Keratinocyte (primary cell): Measurements from ENCODE around the gene SIGLEC5. TPM values are rescaled to one million over a fixed set of nuclear protein-coding genes. Genes with fewer than 3 reads are reported as not detected.

Experiments used
- DNase-seq: peaks from one replicate; pipeline ENCODE4 v3.0.0-alpha.2; 2011; ENCODE audit warnings: low read depth, missing footprints, low spot score
- FAIRE-seq: peaks from 2 replicates; lab custom pipeline; 2011; peaks lifted over from hg19 to GRCh38; lab: Jason Lieb, UNC
- H2AFZ ChIP-seq: 2 replicates; pipeline ENCODE4 v1.6.0; 2012; ENCODE audit warnings: low read length, control low read depth, inconsistent platforms; ENCODE audit not compliant: control insufficient read depth
- H3K27ac ChIP-seq: 2 replicates; pipeline ENCODE4 v1.5.1; 2011; ENCODE audit warnings: low read length; ENCODE audit not compliant: control insufficient read depth, insufficient read depth
- H3K27me3 ChIP-seq: 3 replicates; pipeline ENCODE4 v1.6.0; 2011; ENCODE audit warnings: low read length; ENCODE audit not compliant: control insufficient read depth, insufficient read depth; ENCODE audit errors: extremely low read depth
- H3K36me3 ChIP-seq, 2 experiments: 2 replicates in 1 of 2; 3 replicates in 1 of 2; pipeline ENCODE4 v1.5.1; 2011; ENCODE audit warnings: low read length in 2 of 2, mild to moderate bottlenecking in 1 of 2; ENCODE audit not compliant: control insufficient read depth in 2 of 2, insufficient read depth in 2 of 2; ENCODE audit errors: extremely low read depth in 1 of 2
- H3K4me1 ChIP-seq: 3 replicates; pipeline ENCODE4 v1.5.1; 2011; ENCODE audit warnings: low read length; ENCODE audit not compliant: control insufficient read depth, insufficient read depth; ENCODE audit errors: extremely low read depth
- H3K4me2 ChIP-seq: 3 replicates; pipeline ENCODE4 v1.6.0; 2011; ENCODE audit warnings: low read depth, low read length; ENCODE audit not compliant: control insufficient read depth, insufficient read depth; ENCODE audit errors: extremely low read depth
- H3K4me3 ChIP-seq, 3 experiments: fragments of 200-600 bp in 1 of 3; sonication (generic) in 1 of 3; 2 replicates in 2 of 3; 3 replicates in 1 of 3; pipeline ENCODE4 v1.5.1; 2011 to 2016; ENCODE audit warnings: low read length in 3 of 3, mild to moderate bottlenecking in 3 of 3, control low read depth in 2 of 3, inconsistent platforms in 1 of 3, low read depth in 1 of 3, mixed read lengths in 1 of 3, mixed run types in 1 of 3, moderate library complexity in 1 of 3; ENCODE audit not compliant: control insufficient read depth in 2 of 3, insufficient read depth in 2 of 3; ENCODE audit errors: extremely low read depth in 1 of 3
- H3K79me2 ChIP-seq: 2 replicates; pipeline ENCODE4 v1.6.0; 2012; ENCODE audit warnings: low read length; ENCODE audit not compliant: control insufficient read depth, insufficient read depth
- H3K9ac ChIP-seq: 3 replicates; pipeline ENCODE4 v1.6.0; 2011; ENCODE audit warnings: low read length; ENCODE audit not compliant: control insufficient read depth, insufficient read depth; ENCODE audit errors: extremely low read depth
- H3K9me1 ChIP-seq: 3 replicates; pipeline ENCODE4 v1.6.0; 2011; ENCODE audit warnings: low read length; ENCODE audit not compliant: control insufficient read depth, insufficient read depth; ENCODE audit errors: extremely low read depth
- H3K9me3 ChIP-seq: 2 replicates; pipeline ENCODE4 v1.5.1; 2012; ENCODE audit warnings: low read depth, low read length; ENCODE audit not compliant: control insufficient read depth
- H4K20me1 ChIP-seq: 3 replicates; pipeline ENCODE4 v1.6.0; 2011; ENCODE audit warnings: low read length; ENCODE audit not compliant: control insufficient read depth, insufficient read depth; ENCODE audit errors: extremely low read depth
- CTCF ChIP-seq, 3 experiments: IDR thresholded peaks in 1 of 3; conservative IDR thresholded peaks in 1 of 3; optimal IDR thresholded peaks in 1 of 3; 2 replicates in 2 of 3; 3 replicates in 1 of 3; pipeline versions ENCODE3 to v1.5.1; 2011; ENCODE audit warnings: low read length in 3 of 3, mild to moderate bottlenecking in 3 of 3, moderate library complexity in 2 of 3, control low read depth in 1 of 3, inconsistent platforms in 1 of 3; ENCODE audit not compliant: insufficient read depth in 2 of 3; ENCODE audit errors: extremely low read depth in 1 of 3
- EZH2 ChIP-seq: IDR thresholded peaks from one replicate; pipeline ENCODE4 v1.6.1; 2012; ENCODE audit warnings: inconsistent platforms, mild to moderate bottlenecking, low read length, moderate library complexity
- dilution Hi-C: fragments of 300-500 bp; cut with MboI; formaldehyde crosslinking; loops from one replicate; pipeline ENCODE4 v1.7.0; 2020; ENCODE audit warnings: low sequenced_read_pairs; ENCODE audit not compliant: extremely low pct_ligation_motif_present
- polyA plus RNA-seq, 5 experiments: library from polyadenylated mRNA; depleted of rRNA in 3 of 5; stranded (reverse) in 3 of 5; stranded (forward) in 1 of 5; unstranded in 1 of 5; fragments of >200 nt; gene quantifications; 1 replicate in 1 of 5; 2 replicates in 3 of 5; 3 replicates in 1 of 5; pipeline versions ENCODE4 v1.2.1 to v1.2.3, GENCODE V29; 2011 to 2012; ENCODE audit warnings: missing spikeins in 2 of 5, low read depth in 1 of 5, low replicate concordance in 1 of 5

Gene SIGLEC5
- polyA plus RNA-seq, 1 donor (not counting 4 experiments of a cell fraction or from before 2014, with no cell fraction given): not detected

- Histone ChIP-seq H3K79me2 (no peaks in the 10 kb centered on the region), H3K4me1 (peaks cover 10% of the 10 kb centered on the region), H3K4me2 (peak overlapping the region; percentile 75), H2AFZ (peak overlapping the region; percentile 99), H3K4me3 (peak overlapping the region; percentile 51 to 83 (median 70)), H3K9ac (peak overlapping the region; percentile 71), H3K9me1 (no peaks in the 10 kb centered on the region), H3K9me3 (no peaks in the 10 kb centered on the region), H3K36me3 (no peaks in the 10 kb centered on the region), H3K27me3 (no peaks in the 10 kb centered on the region), H4K20me1 (no peaks in the 10 kb centered on the region), H3K27ac (peak overlapping the region; percentile 33)
- TF ChIP-seq CTCF (optimal IDR thresholded peaks at IDR 0.05 in 1 of 3, IDR thresholded peaks at IDR 0.05 in 1 of 3, conservative IDR thresholded peaks at IDR 0.05 in 1 of 3; ENCODE audit: extremely low read depth in 1 of 3, insufficient read depth in 2 of 3, low read length in 3 of 3) (no peak), EZH2 (no peak)
- FAIRE-seq (peak; percentile 69), DNase-seq (peak; percentile 73)
- dilution Hi-C loops: no loop called here
Measured at GRCh38 chr19:51593969-51594773, 36.0 kb downstream of the SIGLEC5 start.

- H3K27ac ChIP-seq: no peak overlapping the region
- H3K79me2 ChIP-seq: no peaks in the 10 kb centered on the region
- dilution Hi-C loops: no loop called here
- H3K9ac ChIP-seq: peak overlapping the region; percentile 71
- peak overlapping the region; percentile 51 to 83 (median 70) for H3K4me3 ChIP-seq
- H2AFZ ChIP-seq: peak overlapping the region; percentile 97
- no peaks in the 10 kb centered on the region for H3K27me3 ChIP-seq
- FAIRE-seq (no peak), DNase-seq (no peak)
- H3K4me1 ChIP-seq: peaks cover 10% of the 10 kb centered on the region
- no peaks in the 10 kb centered on the region for H4K20me1 ChIP-seq
- H3K9me1 ChIP-seq: no peaks in the 10 kb centered on the region
- H3K9me3 ChIP-seq: no peaks in the 10 kb centered on the region
- peak overlapping the region; percentile 75 for H3K4me2 ChIP-seq
- no peaks in the 10 kb centered on the region for H3K36me3 ChIP-seq
- no peak for TF ChIP-seq EZH2
- TF ChIP-seq CTCF (optimal IDR thresholded peaks at IDR 0.05 in 1 of 3, IDR thresholded peaks at IDR 0.05 in 1 of 3, conservative IDR thresholded peaks at IDR 0.05 in 1 of 3; ENCODE audit: extremely low read depth in 1 of 3, insufficient read depth in 2 of 3, low read length in 3 of 3): no peak
Measured at GRCh38 chr19:51593138-51593890, 36.9 kb downstream of the SIGLEC5 start.
